Activated naive CD8-positive, alpha-beta T cell treated with anti-CD3 and anti-CD28 coated beads, Interleukin-2, amount 10 ng/mL, durations not matched to agents 7 days and 5 days (primary cell): Measurements from ENCODE around the gene CTLA4. TPM values are rescaled to one million over a fixed set of nuclear protein-coding genes. Genes with fewer than 3 reads are reported as not detected.

Experiments used
- ATAC-seq: fragments of 150-1000 bp; cut with Tn5 transposase; one replicate; pipeline ENCODE4 v1.10.0; 2021; ENCODE audit warnings: low read depth, moderate library complexity
- POLR2A ChIA-PET: fragments of 350-600 bp; sonication (Branson Sonifier 250); formaldehyde crosslinking; loops from one replicate; lab custom pipeline; 2021; ENCODE audit warnings: antibody characterized with exemption; lab: Charles Lee
- DNase-seq: peaks from one replicate; pipeline ENCODE4 v3.0.0; 2021
- H3K27ac Mint-ChIP-seq: one replicate; pipeline ENCODE4 v1.8.0; 2022; ENCODE audit warnings: mild to moderate bottlenecking, mixed read lengths
- H3K27me3 Mint-ChIP-seq: one replicate; pipeline ENCODE4 v1.8.0; 2022; ENCODE audit warnings: mild to moderate bottlenecking, moderate library complexity, mixed read lengths
- H3K36me3 Mint-ChIP-seq: one replicate; pipeline ENCODE4 v1.8.0; 2021; ENCODE audit warnings: mild to moderate bottlenecking, mixed read lengths
- H3K4me1 Mint-ChIP-seq: one replicate; pipeline ENCODE4 v1.8.0; 2021; ENCODE audit warnings: mixed read lengths
- H3K4me3 Mint-ChIP-seq: one replicate; pipeline ENCODE4 v1.8.0; 2022; ENCODE audit warnings: mild to moderate bottlenecking, moderate library complexity, mixed read lengths
- H3K9me3 Mint-ChIP-seq: one replicate; pipeline ENCODE4 v1.8.0; 2021; ENCODE audit warnings: mixed read lengths
- total RNA-seq, 2 experiments: library from RNA; stranded (reverse); gene quantifications; one replicate each; pipeline ENCODE4 v1.2.3, GENCODE V29; 2021

The CTLA4 gene
- 1 to 10 TPM; 7.3 to 7.6 TPM for total RNA-seq

DNA sequence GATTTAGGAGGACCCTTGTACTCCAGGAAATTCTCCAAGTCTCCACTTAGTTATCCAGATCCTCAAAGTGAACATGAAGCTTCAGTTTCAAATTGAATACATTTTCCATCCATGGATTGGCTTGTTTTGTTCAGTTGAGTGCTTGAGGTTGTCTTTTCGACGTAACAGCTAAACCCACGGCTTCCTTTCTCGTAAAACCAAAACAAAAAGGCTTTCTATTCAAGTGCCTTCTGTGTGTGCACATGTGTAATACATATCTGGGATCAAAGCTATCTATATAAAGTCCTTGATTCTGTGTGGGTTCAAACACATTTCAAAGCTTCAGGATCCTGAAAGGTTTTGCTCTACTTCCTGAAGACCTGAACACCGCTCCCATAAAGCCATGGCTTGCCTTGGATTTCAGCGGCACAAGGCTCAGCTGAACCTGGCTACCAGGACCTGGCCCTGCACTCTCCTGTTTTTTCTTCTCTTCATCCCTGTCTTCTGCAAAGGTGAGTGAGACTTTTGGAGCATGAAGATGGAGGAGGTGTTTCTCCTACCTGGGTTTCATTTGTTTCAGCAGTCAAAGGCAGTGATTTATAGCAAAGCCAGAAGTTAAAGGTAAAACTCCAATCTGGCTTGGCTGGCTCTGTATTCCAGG lies at the start of gene CTLA4:
Gene CTLA4 (plus strand): TSS at position 211 of the 640 bp plus-strand sequence. CDS start 172 bp downstream, at position 383.
- H3K4me3 Mint-ChIP-seq: peak within 1 kb of the TSS; percentile 86
- ATAC-seq (peak; percentile 41), DNase-seq (no peak)
- peaks cover 10% of the 10 kb centered on the region for H3K9me3 Mint-ChIP-seq
- H3K27me3 Mint-ChIP-seq: no peaks in the 10 kb centered on the region
- POLR2A ChIA-PET: interaction anchor here (0.6 to 2.2 kb wide), 7 partner anchors 10 to 230 kb away, joined by 3 to 11 read pairs (median 3); no protein-coding TSS in a partner anchor
- peaks cover 50% of the 10 kb centered on the region for H3K4me1 Mint-ChIP-seq
- H3K36me3 Mint-ChIP-seq: peaks cover 24% of the 10 kb centered on the region
- H3K27ac Mint-ChIP-seq: peak within 1 kb of the TSS; percentile 97

- no peak for ATAC-seq
- Mint-ChIP-seq H3K27me3 (peaks cover 2% of the 10 kb centered on the region), H3K36me3 (no peaks in the 10 kb centered on the region), H3K4me3 (no peak overlapping the region), H3K4me1 (peaks cover 13% of the 10 kb centered on the region), H3K9me3 (no peaks in the 10 kb centered on the region), H3K27ac (no peak overlapping the region)
- POLR2A ChIA-PET: no interaction called here
- DNase-seq: no peak
Observed at GRCh38 chr2:203818656-203819055, 48.9 kb upstream of the CTLA4 start.

DNA sequence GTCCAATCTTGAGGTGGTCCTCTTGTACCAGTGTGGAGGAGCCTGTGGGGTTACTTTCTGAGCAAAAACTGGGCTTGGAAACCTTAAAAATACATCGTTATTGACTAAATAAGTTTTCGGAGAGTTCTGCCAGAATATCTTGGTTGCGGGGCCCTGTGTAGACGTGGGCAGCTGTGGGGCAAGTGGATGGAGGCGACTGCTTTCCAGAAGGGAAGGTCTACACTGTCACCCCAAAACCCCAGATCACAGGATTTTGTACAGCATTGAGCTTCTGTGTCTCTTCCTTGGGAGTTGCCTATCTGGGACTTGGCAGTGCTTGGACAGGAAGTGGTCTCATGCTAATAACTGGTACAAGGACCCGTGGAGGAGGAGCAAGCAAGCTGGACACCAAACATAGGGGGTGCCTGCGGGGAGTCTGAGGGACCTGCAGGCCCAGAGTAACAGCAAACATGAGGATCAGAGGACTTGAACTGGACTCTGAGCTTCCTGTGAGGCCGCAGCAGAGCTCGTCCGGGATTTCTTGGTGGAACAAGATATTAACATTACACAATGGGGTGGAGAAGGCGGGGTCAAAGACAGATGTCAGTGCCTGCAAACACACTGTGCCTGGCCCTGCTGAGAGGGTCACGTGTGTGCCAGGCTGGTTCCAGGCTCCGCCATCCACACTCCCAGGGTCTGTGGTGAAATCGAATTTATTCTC lies 48.0 kb upstream of the CTLA4 start:
- POLR2A ChIA-PET: interaction anchor here (0.7 kb wide), 1 partner anchor 90 kb away, joined by 3 read pairs; no protein-coding TSS in a partner anchor
- Mint-ChIP-seq H3K27ac (no peak overlapping the region), H3K27me3 (peaks cover 2% of the 10 kb centered on the region), H3K4me1 (peaks cover 13% of the 10 kb centered on the region), H3K4me3 (no peak overlapping the region), H3K9me3 (no peaks in the 10 kb centered on the region), H3K36me3 (peaks cover 2% of the 10 kb centered on the region)
- no peak for DNase-seq
- ATAC-seq: no peak

DNA sequence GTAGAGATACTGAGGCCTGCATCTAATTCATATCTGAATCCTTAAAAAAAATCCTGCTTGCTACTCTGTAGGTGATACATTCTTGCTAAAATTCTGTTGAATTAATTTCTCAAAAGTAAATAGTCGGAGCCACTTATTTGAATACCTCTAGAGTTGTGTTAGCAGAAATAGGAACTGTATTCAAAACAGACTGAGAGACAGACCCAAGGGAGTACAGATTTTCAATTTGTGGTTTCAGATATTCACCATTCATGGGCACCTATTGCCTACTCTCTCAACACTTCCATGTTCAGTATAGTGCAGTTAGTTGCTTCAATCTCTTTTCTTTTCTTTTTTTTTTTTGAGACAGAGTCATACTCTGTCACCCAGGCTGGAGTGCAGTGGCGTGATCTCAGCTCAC lies 46.6 kb upstream of the CTLA4 start:
- no peaks in the 10 kb centered on the region for H3K9me3 Mint-ChIP-seq
- no peak for ATAC-seq
- H3K4me1 Mint-ChIP-seq: peaks cover 7% of the 10 kb centered on the region
- no peak overlapping the region for H3K4me3 Mint-ChIP-seq
- peaks cover 2% of the 10 kb centered on the region for H3K36me3 Mint-ChIP-seq
- POLR2A ChIA-PET: no interaction called here
- H3K27ac Mint-ChIP-seq: no peak overlapping the region
- H3K27me3 Mint-ChIP-seq: peaks cover 2% of the 10 kb centered on the region
- DNase-seq: no peak

- Mint-ChIP-seq H3K9me3 (peaks cover 6% of the 10 kb centered on the region), H3K27me3 (no peaks in the 10 kb centered on the region), H3K27ac (no peak overlapping the region), H3K4me1 (peaks cover 7% of the 10 kb centered on the region), H3K4me3 (no peak overlapping the region), H3K36me3 (peaks cover 2% of the 10 kb centered on the region)
- POLR2A ChIA-PET: no interaction called here
- DNase-seq (no peak), ATAC-seq (no peak)
Observed at GRCh38 chr2:203822240-203822639, 45.3 kb upstream of the CTLA4 start.

DNA sequence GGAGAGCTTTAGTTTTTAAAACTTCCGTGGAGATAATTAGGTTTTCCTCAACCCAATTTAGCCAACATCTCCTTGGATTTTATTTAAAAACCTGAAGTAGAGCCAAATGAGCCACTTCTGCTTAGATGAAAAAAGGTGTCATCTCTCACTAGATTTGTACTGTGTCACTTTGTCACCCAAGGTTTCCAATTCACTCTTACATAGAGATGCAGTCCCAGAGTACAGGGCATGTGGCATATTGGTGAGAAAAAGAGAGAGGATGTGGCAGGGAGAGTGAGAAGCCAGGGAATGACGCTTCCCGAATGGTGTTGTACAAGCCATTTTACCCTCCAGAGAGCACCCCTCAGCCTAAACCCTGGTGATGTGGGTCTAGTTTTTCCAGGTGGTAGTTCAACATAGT lies 44.4 kb upstream of the CTLA4 start:
- H3K4me3 Mint-ChIP-seq: no peak overlapping the region
- ATAC-seq (no peak), DNase-seq (no peak)
- peaks cover 2% of the 10 kb centered on the region for H3K36me3 Mint-ChIP-seq
- POLR2A ChIA-PET: no interaction called here
- H3K4me1 Mint-ChIP-seq: peaks cover 7% of the 10 kb centered on the region
- peaks cover 8% of the 10 kb centered on the region for H3K9me3 Mint-ChIP-seq
- no peaks in the 10 kb centered on the region for H3K27me3 Mint-ChIP-seq
- H3K27ac Mint-ChIP-seq: no peak overlapping the region

GRCh38 chr2:203824057-203824456 lies 43.5 kb upstream of the CTLA4 start:
- H3K36me3 Mint-ChIP-seq: peaks cover 2% of the 10 kb centered on the region
- DNase-seq (no peak), ATAC-seq (no peak)
- H3K4me1 Mint-ChIP-seq: peaks cover 7% of the 10 kb centered on the region
- H3K9me3 Mint-ChIP-seq: peaks cover 8% of the 10 kb centered on the region
- no peak overlapping the region for H3K27ac Mint-ChIP-seq
- no peaks in the 10 kb centered on the region for H3K27me3 Mint-ChIP-seq
- POLR2A ChIA-PET: no interaction called here
- H3K4me3 Mint-ChIP-seq: no peak overlapping the region

DNA sequence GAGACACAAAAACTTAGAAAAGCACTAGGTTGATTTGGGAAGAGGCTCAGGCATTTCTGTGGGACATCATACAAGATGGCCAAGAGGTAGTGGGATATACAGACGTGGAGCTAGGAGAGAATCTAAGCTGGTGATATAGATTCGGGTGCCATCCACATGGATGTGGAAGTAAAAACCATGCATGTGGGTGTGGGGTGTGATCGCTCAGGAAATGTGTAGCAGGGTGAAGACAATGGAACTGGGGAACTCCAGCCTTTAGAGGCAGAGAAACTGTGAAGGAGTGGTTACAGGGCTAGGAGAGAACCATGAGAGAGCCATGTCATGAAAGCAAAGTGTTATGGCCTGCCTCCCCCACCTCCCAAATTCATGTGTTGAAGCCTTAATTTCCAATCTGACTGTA lies 43.0 kb upstream of the CTLA4 start:
- ATAC-seq: no peak
- POLR2A ChIA-PET: no interaction called here
- DNase-seq: no peak
- Mint-ChIP-seq H3K4me3 (no peak overlapping the region), H3K27me3 (no peaks in the 10 kb centered on the region), H3K36me3 (peaks cover 2% of the 10 kb centered on the region), H3K9me3 (peaks cover 8% of the 10 kb centered on the region), H3K27ac (no peak overlapping the region), H3K4me1 (peaks cover 7% of the 10 kb centered on the region)

- POLR2A ChIA-PET: no interaction called here
- DNase-seq (no peak), ATAC-seq (no peak)
- H3K9me3 Mint-ChIP-seq: peaks cover 8% of the 10 kb centered on the region
- peaks cover 2% of the 10 kb centered on the region for H3K36me3 Mint-ChIP-seq
- H3K27ac Mint-ChIP-seq: no peak overlapping the region
- no peaks in the 10 kb centered on the region for H3K27me3 Mint-ChIP-seq
- H3K4me1 Mint-ChIP-seq: peaks cover 16% of the 10 kb centered on the region
- H3K4me3 Mint-ChIP-seq: no peak overlapping the region
Observed at GRCh38 chr2:203826704-203827103, 40.9 kb upstream of the CTLA4 start.

DNA sequence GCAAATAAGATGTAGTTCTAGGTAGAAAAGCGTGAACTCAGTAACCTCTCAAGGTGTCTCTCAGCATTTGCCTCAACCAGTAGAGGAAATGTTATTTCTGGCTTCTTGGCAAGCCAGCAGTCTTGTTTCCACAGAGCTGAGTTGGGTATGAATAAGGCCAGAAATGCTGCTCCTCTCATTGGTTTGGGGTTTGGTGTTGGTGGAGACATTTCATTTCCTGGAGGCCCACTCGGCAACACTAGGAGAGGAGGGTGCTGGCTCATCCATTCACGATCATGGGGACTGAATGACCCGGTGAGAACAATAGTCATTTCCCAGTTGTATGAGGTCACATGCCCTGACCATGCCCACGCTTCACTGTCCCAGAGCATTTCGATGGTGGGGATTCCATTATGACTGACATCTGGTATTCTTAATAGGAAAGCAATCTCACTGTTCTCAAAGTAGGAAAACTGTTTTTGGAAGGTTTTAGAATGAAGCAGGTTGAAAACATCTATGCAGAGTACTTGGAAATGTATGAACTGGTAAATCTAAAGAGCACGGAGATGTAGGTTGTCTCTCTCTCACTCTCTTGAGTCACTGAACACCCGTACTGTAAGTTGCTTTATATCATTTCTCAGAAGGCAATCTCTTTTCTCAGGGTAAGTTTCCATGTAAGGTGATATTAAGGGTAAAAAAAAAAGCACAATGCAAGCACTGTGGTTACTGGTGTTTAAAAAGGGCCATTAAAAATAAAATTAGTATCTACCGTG lies 37.1 kb upstream of the CTLA4 start:
- ATAC-seq: peak; percentile 78
- POLR2A ChIA-PET: interaction anchor here (0.7 kb wide), 1 partner anchor 23 kb away, joined by 3 read pairs; no protein-coding TSS in a partner anchor

DNA sequence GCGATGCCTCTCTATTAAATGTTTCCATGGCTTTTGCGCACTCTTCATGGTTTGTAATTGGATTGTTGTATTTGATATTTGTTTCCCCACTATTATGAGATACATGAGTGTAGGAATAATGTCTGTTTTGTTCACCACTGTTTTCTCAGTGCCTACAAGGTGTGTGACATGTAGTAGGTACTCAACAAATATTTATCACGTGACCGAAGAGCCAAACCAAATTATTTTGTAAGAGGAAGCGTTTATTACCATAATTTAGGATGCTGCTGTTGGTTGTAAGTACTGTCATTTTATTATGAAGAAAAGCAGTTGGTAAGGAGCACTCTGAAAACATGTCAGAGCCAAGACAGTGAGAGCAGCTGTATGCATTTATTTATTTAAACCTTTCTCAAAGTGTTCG lies 32.2 kb upstream of the CTLA4 start:
- DNase-seq (no peak), ATAC-seq (no peak)
- POLR2A ChIA-PET: no interaction called here
- Mint-ChIP-seq H3K9me3 (no peaks in the 10 kb centered on the region), H3K27ac (no peak overlapping the region), H3K36me3 (no peaks in the 10 kb centered on the region), H3K4me1 (peaks cover 10% of the 10 kb centered on the region), H3K27me3 (no peaks in the 10 kb centered on the region), H3K4me3 (no peak overlapping the region)

More for the DNA sequence above, 37.1 kb upstream of the CTLA4 start:
- DNase-seq: no peak
- peaks cover 8% of the 10 kb centered on the region for H3K9me3 Mint-ChIP-seq
- peak overlapping the region; percentile 32 for H3K4me3 Mint-ChIP-seq
- H3K27ac Mint-ChIP-seq: peak overlapping the region; percentile 65
- no peaks in the 10 kb centered on the region for H3K36me3 Mint-ChIP-seq
- H3K4me1 Mint-ChIP-seq: peaks cover 9% of the 10 kb centered on the region
- no peaks in the 10 kb centered on the region for H3K27me3 Mint-ChIP-seq

- DNase-seq (no peak), ATAC-seq (no peak)
- H3K27ac Mint-ChIP-seq: no peak overlapping the region
- H3K9me3 Mint-ChIP-seq: no peaks in the 10 kb centered on the region
- no peaks in the 10 kb centered on the region for H3K36me3 Mint-ChIP-seq
- no peak overlapping the region for H3K4me3 Mint-ChIP-seq
- POLR2A ChIA-PET: no interaction called here
- peaks cover 12% of the 10 kb centered on the region for H3K4me1 Mint-ChIP-seq
- H3K27me3 Mint-ChIP-seq: no peaks in the 10 kb centered on the region
Observed at GRCh38 chr2:203835892-203836800, 31.4 kb upstream of the CTLA4 start.
